Anterior cingulate cortex (tissue), 58 donors: ENCODE measurements around the gene IGFLR1.

Experiments used
- DNase-seq, 58 donors: peaks; one replicate each; lab custom pipeline; 2025; lab: John Stamatoyannopoulos, UW

IGFLR1 gene

GRCh38 chr19:35756377-35757230, 14.4 kb upstream of the IGFLR1 start, which contains the start of gene HSPB6:
Gene HSPB6, minus strand, starts transcription at chr19:35757029. Its CDS starts 21 bp downstream, at chr19:35757008.
- peak in 24 of 58 donors; percentile 13 to 52 (median 26) for DNase-seq

DNA sequence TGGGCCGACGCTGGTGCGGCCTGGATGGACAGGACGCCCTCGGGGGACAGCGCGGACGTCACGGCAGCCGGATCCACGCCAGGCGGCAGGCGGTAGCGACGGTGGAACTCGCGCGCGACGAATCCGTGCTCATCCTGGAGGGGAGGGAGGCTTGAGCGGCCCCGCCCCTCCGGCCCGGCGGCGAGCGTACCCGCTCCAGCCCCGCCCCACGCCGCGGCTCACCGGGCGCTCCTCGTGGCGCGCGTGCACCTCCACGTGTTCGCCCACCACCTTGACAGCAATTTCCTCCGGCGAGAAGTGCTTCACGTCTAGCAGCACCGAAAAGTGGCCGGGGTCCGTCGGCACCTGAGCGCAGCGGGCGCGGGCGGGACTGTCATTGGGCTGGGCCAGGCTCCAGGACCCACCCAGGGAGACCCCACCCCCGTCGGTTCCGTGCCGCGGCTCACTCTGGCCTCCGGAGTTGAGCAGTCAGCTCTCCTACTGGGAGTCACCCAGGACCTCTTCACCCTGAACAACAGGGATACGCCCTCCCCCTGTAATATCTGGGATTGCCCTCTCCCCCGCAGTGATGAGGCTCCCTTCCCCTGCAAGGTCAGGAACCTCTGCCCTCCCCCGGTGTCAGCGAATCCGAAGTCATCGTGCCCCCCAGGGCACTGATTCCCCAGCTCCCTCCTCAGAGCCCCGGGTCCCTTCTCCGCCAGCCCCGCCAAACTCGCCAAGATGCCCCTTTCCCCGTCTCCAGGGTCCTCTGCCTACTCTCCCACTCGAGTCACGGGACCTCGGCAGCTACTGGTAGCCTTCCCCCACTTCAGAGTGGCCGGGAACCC, 13.5 kb upstream of the IGFLR1 start:
- no peak for DNase-seq

GRCh38 chr19:35755131-35755549, 12.9 kb upstream of the IGFLR1 start:
- no peak for DNase-seq

GRCh38 chr19:35754370-35755130, 12.3 kb upstream of the IGFLR1 start:
- no peak for DNase-seq

DNA sequence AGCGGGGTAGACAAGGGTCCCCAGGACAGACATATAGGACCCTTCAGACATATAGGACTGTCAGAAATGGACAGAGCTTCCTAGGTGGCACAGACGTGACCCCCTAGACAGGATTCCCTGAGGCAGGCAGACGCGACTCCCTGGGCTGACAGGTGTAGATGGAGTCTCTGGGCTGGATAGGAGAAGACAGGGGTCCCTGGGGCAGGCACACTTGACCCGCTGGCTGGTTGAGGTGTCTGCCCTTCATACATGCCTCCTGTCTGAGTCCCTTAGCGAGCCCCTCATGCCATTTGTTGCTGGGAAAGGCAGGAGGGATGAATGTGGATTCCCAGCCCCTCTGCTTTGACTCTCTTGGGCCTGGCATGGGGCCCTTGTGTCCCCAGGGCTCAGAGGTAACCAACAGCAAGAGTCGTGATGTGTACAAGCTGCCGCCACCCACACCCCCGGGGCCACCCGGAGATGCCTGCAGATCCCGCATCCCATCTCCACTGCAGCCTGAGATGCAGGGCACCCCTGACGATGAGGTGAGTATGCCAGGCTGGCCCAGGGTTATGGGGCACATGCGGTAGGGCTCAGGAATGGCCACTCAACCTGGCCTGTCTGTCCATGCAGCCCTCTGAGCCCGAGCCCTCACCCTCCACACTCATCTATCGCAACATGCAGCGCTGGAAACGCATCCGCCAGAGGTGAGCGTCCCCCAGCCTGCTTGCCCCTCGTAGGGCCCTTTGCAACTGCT, 11.6 kb upstream of the IGFLR1 start:
- DNase-seq: no peak

DNA sequence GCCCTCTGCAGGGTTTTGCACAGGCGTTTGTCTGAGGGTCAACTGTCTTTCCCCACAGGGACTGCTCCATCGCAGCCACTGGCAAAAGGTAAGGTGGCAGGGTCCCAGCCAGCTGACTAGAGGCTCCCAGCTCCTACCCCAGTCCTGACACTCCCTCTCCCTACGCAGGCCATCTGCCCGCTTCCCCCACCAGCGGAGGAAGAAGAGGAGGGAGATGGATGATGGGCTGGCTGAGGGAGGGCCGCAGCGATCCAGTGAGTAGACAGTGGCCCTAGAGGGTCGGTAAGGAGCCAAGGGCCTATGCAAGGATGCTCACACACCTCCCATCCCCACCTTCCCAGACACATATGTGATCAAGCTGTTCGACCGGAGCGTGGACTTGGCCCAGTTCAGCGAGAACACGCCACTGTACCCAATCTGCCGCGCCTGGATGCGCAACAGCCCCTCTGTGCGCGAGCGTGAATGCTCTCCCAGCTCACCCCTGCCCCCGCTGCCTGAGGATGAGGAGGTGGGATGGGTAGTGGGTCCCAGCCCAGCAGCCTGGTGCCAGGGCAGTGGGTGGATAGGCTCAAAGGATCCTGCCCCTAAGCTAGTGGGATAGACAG, 10.6 kb upstream of the IGFLR1 start:
- DNase-seq: no peak

GRCh38 chr19:35751839-35752745, 9.8 kb upstream of the IGFLR1 start:
- no peak for DNase-seq

GRCh38 chr19:35750167-35750566, 7.9 kb upstream of the IGFLR1 start:
- DNase-seq: no peak

- peak; percentile 95 to 100 (median 99) for DNase-seq
Measured at GRCh38 chr19:35748106-35749020, 6.1 kb upstream of the IGFLR1 start, which contains the start of gene LIN37. Gene LIN37, plus strand, starts transcription at chr19:35748576. Its CDS starts 149 bp downstream, at chr19:35748725.

GRCh38 chr19:35746531-35746930, 4.3 kb upstream of the IGFLR1 start:
- DNase-seq: no peak

DNA sequence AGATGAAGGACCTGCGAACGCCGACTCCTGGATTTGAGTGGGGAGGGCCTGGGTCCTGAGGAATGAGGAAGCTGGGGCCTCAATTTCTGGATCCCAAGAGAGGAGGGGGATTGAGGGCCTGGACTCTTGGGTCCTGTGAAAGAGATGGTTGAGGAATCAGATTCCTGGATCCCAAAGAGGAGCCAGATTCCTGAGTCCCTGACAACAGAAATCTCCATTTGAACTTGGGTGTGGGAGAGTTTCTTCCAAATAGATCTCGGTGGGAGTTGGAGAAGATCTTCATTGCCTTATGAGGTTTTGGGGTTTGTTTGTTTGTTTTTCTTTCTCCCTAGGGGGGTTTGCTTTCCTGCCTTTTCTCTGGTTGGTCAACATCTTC, 3.8 kb upstream of the IGFLR1 start:
- no peak for DNase-seq

- DNase-seq: peak; percentile 69 to 99 (median 97)
Measured at GRCh38 chr19:35745328-35746086, 3.3 kb upstream of the IGFLR1 start, which contains the start of the genes PSENEN and U2AF1L4. Gene PSENEN, plus strand, starts transcription at chr19:35745651. Its CDS starts 280 bp downstream, at chr19:35745931. Gene U2AF1L4, minus strand, starts transcription at chr19:35745418. Its CDS starts 27 bp downstream, at chr19:35745391.

DNA sequence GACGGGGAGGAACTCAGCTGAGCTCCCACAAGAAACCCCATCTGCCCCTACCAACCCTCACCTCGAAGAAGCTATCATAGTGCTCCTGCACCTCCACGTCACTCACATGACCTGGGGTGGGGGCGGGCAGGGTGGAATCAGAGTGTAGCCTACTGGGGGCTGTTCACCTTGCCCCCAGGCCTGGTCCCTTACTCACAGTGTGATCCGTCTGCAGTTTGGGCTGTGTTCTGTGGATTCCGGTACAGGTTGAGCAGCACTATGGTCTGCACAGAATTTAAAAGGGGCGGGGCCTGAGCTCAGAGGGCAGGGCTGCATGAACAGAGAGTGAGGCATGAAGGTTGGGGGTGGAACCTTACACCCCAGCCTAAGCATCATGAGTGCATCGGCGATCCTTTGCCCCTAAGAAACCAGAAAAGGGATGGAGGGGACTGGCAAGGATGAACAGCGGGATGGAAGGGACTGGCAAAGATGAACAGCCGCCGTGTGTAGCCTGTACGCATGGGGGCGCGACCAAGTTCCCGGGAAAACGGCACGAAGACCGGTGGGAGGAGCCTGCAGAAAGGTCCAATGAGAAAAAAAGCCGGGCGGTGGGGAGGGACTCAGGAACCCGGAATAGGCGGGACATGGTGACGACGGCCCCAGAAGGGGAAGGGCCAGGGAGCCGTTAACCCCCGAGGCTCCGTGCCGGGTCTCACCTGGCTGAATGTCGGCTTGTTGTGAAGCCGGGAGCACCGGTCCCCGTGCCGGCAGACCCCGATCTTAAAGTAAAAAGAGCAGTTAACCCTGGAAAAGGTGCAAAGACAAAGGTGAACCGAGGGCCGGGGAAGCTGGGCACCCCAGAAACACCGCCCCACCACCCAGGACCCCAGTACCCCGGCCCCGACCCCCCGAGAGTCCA, 2.4 kb upstream of the IGFLR1 start:
- DNase-seq: peak; percentile 49 to 97 (median 92)

DNA sequence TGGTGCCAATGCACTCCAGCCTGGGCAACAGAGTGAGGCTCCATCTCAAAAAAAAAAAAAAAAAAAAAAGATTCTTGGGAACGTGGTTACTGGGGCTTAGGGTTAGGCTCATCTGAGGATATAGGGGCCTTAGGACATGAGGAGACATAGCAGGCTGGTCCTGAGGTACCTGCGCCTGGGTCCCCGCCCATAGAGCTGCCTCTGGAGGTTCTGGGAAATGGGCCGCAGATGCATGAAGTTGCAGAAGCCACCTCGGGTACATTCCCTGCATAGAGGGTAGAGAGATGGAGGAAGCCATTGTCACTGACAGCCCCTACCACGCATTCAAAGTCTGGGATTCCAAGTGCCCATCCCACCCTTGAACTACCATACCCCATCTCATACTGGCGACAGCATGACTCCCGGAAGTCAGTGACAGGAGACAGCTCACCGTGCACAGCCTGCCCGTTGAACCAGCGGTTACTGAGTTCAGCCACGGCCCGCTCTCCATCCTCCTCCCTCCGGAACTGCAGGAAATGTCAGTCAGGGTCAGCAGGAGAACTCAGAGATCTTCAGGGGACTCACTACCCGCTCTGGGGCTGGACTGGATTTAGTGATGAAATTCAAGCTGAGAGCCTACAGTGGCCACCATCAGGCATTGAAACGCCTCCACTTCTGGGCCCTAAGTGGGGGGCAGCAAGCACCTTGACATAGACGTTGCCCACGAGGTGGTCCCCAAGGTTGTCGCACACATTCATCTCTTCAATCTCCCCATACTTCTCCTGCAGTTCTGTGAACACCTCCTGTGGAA, 1.6 kb upstream of the IGFLR1 start:
- no peak for DNase-seq

- DNase-seq: no peak
Measured at GRCh38 chr19:35741203-35741515, 1.1 kb downstream of the IGFLR1 start.
